GM23338 (cell line): ENCODE measurements around the gene NELL2. TPM values are rescaled to one million over a fixed set of nuclear protein-coding genes. Genes with fewer than 3 reads are reported as not detected.
"Not testable (repeated sequence)": the region's sequence is repeated elsewhere in the genome, so short reads cannot be mapped to it uniquely, and the experiment has no call there.

Source experiments
- ATAC-seq: fragments of 200-7000 bp; cut with Tn5 transposase; 3 replicates; pipeline ENCODE4 v1.9.1; 2020
- DNase-seq: peaks from one replicate; pipeline ENCODE4 v3.0.0-alpha.2; 2015; ENCODE audit warnings: low spot score
- H2AFZ ChIP-seq: fragments of 200-600 bp; sonication (generic); 2 replicates; pipeline ENCODE4 v1.8.0; 2016; ENCODE audit warnings: antibody characterized with exemption, mild to moderate bottlenecking, moderate library complexity
- H3F3A ChIP-seq: fragments of 200-600 bp; sonication (generic); replicated peaks from 2 replicates; pipeline ENCODE4 v1.8.0; 2017; ENCODE audit warnings: antibody characterized with exemption, mixed run types, low read depth
- H3K27ac ChIP-seq: fragments of 200-600 bp; sonication (generic); 2 replicates; pipeline ENCODE4 v1.6.1; 2016; ENCODE audit warnings: low read depth
- H3K27me3 ChIP-seq: fragments of 200-600 bp; sonication (generic); 2 replicates; pipeline ENCODE4 v1.8.0; 2016; ENCODE audit warnings: mild to moderate bottlenecking, mixed run types, moderate library complexity; ENCODE audit not compliant: insufficient read depth
- H3K36me3 ChIP-seq: fragments of 200-600 bp; sonication (generic); 2 replicates; pipeline ENCODE4 v1.8.0; 2016; ENCODE audit warnings: mild to moderate bottlenecking; ENCODE audit not compliant: insufficient read depth
- H3K4me1 ChIP-seq: fragments of 200-600 bp; sonication (generic); 2 replicates; pipeline ENCODE4 v1.8.0; 2016; ENCODE audit warnings: mild to moderate bottlenecking, moderate library complexity; ENCODE audit not compliant: insufficient read depth
- H3K4me2 ChIP-seq: fragments of 200-600 bp; sonication (generic); 2 replicates; pipeline ENCODE4 v1.7.1; 2017; ENCODE audit warnings: mixed run types
- H3K4me3 ChIP-seq: fragments of 200-600 bp; sonication (generic); 2 replicates; pipeline ENCODE4 v1.6.1; 2016; ENCODE audit warnings: mixed run types
- H3K79me2 ChIP-seq: fragments of 200-600 bp; sonication (generic); replicated peaks from 2 replicates; pipeline ENCODE4 v1.8.0; 2017; ENCODE audit warnings: mild to moderate bottlenecking; ENCODE audit not compliant: insufficient read depth
- H3K9me2 ChIP-seq: fragments of 200-600 bp; sonication (generic); 2 replicates; pipeline ENCODE4 v1.8.0; 2017; ENCODE audit not compliant: insufficient read depth
- H4K20me1 ChIP-seq: fragments of 200-600 bp; sonication (generic); replicated peaks from 2 replicates; pipeline ENCODE4 v1.8.0; 2017; ENCODE audit warnings: mild to moderate bottlenecking; ENCODE audit not compliant: insufficient read depth
- H3K27ac Mint-ChIP-seq: 2 replicates; pipeline ENCODE4 v1.8.0; 2020; ENCODE audit warnings: inconsistent platforms, mild to moderate bottlenecking, moderate library complexity, mixed read lengths
- H3K27me3 Mint-ChIP-seq: 3 replicates; pipeline ENCODE4 v1.8.0; 2022; ENCODE audit warnings: low read depth, mild to moderate bottlenecking, moderate library complexity, mixed read lengths, inconsistent platforms; ENCODE audit not compliant: insufficient read depth, poor library complexity
- H3K36me3 Mint-ChIP-seq: 3 replicates; pipeline ENCODE4 v1.8.0; 2021; ENCODE audit warnings: low read depth, mild to moderate bottlenecking, inconsistent platforms, moderate library complexity, mixed read lengths
- H3K4me1 Mint-ChIP-seq: 3 replicates; pipeline ENCODE4 v1.8.0; 2020; ENCODE audit warnings: mild to moderate bottlenecking, inconsistent platforms, mixed read lengths
- H3K4me3 Mint-ChIP-seq: 3 replicates; pipeline ENCODE4 v1.8.0; 2021; ENCODE audit warnings: moderate library complexity, mild to moderate bottlenecking, inconsistent platforms, mixed read lengths
- H3K9me3 Mint-ChIP-seq: 3 replicates; pipeline ENCODE4 v1.8.0; 2020; ENCODE audit warnings: moderate library complexity, mild to moderate bottlenecking, inconsistent platforms, mixed read lengths
- CREB1 ChIP-seq: fragments of 250-450 bp; sonication (Bioruptor Pico); IDR thresholded peaks from 2 replicates; pipeline ENCODE4 v1.5.0; 2020; ENCODE audit warnings: low read depth, mild to moderate bottlenecking, moderate library complexity
- ETS1 ChIP-seq: IDR thresholded peaks from 2 replicates; pipeline ENCODE4 v1.6.1; 2016; ENCODE audit warnings: antibody characterized with exemption
- EZH2phosphoT487 ChIP-seq: fragments of 200-600 bp; sonication (generic); IDR thresholded peaks from one replicate; pipeline ENCODE4 v1.8.1; 2018; ENCODE audit warnings: antibody characterized with exemption; ENCODE audit not compliant: unreplicated experiment
- NANOG ChIP-seq: IDR thresholded peaks from 2 replicates; pipeline ENCODE4 v1.6.1; 2016; ENCODE audit warnings: antibody characterized with exemption, borderline replicate concordance
- POLR2AphosphoS5 ChIP-seq: IDR thresholded peaks from 2 replicates; pipeline ENCODE4 v1.6.1; 2016; ENCODE audit warnings: antibody characterized with exemption, low read depth
- REST ChIP-seq: IDR thresholded peaks from one replicate; pipeline ENCODE4 v1.6.1; 2018; ENCODE audit warnings: antibody characterized with exemption; ENCODE audit not compliant: unreplicated experiment
- ZNF114 ChIP-seq: fragments of 250-450 bp; sonication (Bioruptor Pico); IDR thresholded peaks from 2 replicates; pipeline ENCODE4 v1.5.0; 2020; ENCODE audit warnings: mild to moderate bottlenecking, moderate library complexity
- ZNF331 ChIP-seq: fragments of 250-450 bp; sonication (Bioruptor Pico); IDR thresholded peaks from 2 replicates; pipeline ENCODE4 v1.5.0; 2020; ENCODE audit warnings: low read depth, mild to moderate bottlenecking, moderate library complexity
- polyA plus RNA-seq: library from polyadenylated mRNA; unstranded; fragments of >200 nt; fragmentation: Nextera tagmentation; extraction: Ambion mirVana; gene quantifications from 2 replicates; pipeline ENCODE4 v1.2.1, GENCODE V29; 2016
- total RNA-seq: library from RNA; depleted of rRNA; stranded (reverse); fragments of >200 nt; shearing (Covaris generic); gene quantifications from 2 replicates; pipeline ENCODE4 v1.2.3, GENCODE V29; 2014
- TF ChIP-seq, protein P1 (sequence below), 2 experiments: fragments of 200-600 bp in 1 of 2; sonication (generic) in 1 of 2; conservative IDR thresholded peaks; 2 replicates each; pipeline versions ENCODE4 v1.5.1 to v1.6.1; 2016 to 2017; ENCODE audit warnings: antibody characterized with exemption in 2 of 2, low read depth in 2 of 2, mild to moderate bottlenecking in 2 of 2, moderate library complexity in 1 of 2
- TF ChIP-seq, protein P2 (sequence below): fragments of 250-450 bp; sonication (Bioruptor Pico); IDR thresholded peaks from 2 replicates; pipeline ENCODE4 v1.5.0; 2020; ENCODE audit warnings: mild to moderate bottlenecking, moderate library complexity

NELL2 gene
- total and polyA plus RNA-seq, 2 experiments from 2014 or later, result 25.1 to 99.5 TPM

GRCh38 chr12:44821702-44822101 lies 54.4 kb downstream of the NELL2 start:
- not testable (repeated sequence) for H3K27me3 Mint-ChIP-seq, H3K4me3 ChIP-seq, DNase-seq, H3K4me1 Mint-ChIP-seq, H3K27ac ChIP-seq, H3K36me3 Mint-ChIP-seq, ATAC-seq, H3F3A ChIP-seq, H3K4me3 Mint-ChIP-seq, H3K27me3 ChIP-seq, H3K9me3 Mint-ChIP-seq, H2AFZ ChIP-seq, H3K9me2 ChIP-seq, H4K20me1 ChIP-seq, H3K4me2 ChIP-seq, H3K79me2 ChIP-seq, H3K27ac Mint-ChIP-seq, H3K4me1 ChIP-seq, H3K36me3 ChIP-seq

- Histone ChIP-seq H3K27ac (no peak overlapping the region), H3F3A (no peaks in the 10 kb centered on the region), H3K4me1 (no peaks in the 10 kb centered on the region; the same call in 1 of the 2 replicates), H4K20me1 (no peaks in the 10 kb centered on the region), H3K36me3 (no peaks in the 10 kb centered on the region; the same call in 1 of the 2 replicates), H3K79me2 (peaks cover 6% of the 10 kb centered on the region; the same call in 1 of the 2 replicates), H3K4me3 (no peak overlapping the region), H3K9me2 (no peaks in the 10 kb centered on the region), H3K27me3 (no peaks in the 10 kb centered on the region), H3K4me2 (no peak overlapping the region), H2AFZ (no peak overlapping the region)
- DNase-seq (no peak), ATAC-seq (no peak)
- H3K36me3 Mint-ChIP-seq, result no peaks in the 10 kb centered on the region
- H3K9me3 Mint-ChIP-seq, result no peaks in the 10 kb centered on the region
- H3K27ac Mint-ChIP-seq, result no peak overlapping the region
- no peaks in the 10 kb centered on the region for H3K27me3 Mint-ChIP-seq
- peaks cover 10% of the 10 kb centered on the region for H3K4me1 Mint-ChIP-seq
- H3K4me3 Mint-ChIP-seq, result no peak overlapping the region
- no peak for TF ChIP-seq EZH2phosphoT487
- no peak for TF ChIP-seq ZNF331 (CRISPR knock-in tag)
- TF ChIP-seq NANOG, result no peak
- TF ChIP-seq, protein P1, sequence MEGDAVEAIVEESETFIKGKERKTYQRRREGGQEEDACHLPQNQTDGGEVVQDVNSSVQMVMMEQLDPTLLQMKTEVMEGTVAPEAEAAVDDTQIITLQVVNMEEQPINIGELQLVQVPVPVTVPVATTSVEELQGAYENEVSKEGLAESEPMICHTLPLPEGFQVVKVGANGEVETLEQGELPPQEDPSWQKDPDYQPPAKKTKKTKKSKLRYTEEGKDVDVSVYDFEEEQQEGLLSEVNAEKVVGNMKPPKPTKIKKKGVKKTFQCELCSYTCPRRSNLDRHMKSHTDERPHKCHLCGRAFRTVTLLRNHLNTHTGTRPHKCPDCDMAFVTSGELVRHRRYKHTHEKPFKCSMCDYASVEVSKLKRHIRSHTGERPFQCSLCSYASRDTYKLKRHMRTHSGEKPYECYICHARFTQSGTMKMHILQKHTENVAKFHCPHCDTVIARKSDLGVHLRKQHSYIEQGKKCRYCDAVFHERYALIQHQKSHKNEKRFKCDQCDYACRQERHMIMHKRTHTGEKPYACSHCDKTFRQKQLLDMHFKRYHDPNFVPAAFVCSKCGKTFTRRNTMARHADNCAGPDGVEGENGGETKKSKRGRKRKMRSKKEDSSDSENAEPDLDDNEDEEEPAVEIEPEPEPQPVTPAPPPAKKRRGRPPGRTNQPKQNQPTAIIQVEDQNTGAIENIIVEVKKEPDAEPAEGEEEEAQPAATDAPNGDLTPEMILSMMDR (conservative IDR thresholded peaks at IDR 0.05; ENCODE audit: low read depth in 2 of 2), result no peak
- no peak for TF ChIP-seq ZNF114 (CRISPR knock-in tag)
- TF ChIP-seq CREB1 (CRISPR knock-in tag), result no peak
- no peak for TF ChIP-seq REST
- TF ChIP-seq, protein P2, sequence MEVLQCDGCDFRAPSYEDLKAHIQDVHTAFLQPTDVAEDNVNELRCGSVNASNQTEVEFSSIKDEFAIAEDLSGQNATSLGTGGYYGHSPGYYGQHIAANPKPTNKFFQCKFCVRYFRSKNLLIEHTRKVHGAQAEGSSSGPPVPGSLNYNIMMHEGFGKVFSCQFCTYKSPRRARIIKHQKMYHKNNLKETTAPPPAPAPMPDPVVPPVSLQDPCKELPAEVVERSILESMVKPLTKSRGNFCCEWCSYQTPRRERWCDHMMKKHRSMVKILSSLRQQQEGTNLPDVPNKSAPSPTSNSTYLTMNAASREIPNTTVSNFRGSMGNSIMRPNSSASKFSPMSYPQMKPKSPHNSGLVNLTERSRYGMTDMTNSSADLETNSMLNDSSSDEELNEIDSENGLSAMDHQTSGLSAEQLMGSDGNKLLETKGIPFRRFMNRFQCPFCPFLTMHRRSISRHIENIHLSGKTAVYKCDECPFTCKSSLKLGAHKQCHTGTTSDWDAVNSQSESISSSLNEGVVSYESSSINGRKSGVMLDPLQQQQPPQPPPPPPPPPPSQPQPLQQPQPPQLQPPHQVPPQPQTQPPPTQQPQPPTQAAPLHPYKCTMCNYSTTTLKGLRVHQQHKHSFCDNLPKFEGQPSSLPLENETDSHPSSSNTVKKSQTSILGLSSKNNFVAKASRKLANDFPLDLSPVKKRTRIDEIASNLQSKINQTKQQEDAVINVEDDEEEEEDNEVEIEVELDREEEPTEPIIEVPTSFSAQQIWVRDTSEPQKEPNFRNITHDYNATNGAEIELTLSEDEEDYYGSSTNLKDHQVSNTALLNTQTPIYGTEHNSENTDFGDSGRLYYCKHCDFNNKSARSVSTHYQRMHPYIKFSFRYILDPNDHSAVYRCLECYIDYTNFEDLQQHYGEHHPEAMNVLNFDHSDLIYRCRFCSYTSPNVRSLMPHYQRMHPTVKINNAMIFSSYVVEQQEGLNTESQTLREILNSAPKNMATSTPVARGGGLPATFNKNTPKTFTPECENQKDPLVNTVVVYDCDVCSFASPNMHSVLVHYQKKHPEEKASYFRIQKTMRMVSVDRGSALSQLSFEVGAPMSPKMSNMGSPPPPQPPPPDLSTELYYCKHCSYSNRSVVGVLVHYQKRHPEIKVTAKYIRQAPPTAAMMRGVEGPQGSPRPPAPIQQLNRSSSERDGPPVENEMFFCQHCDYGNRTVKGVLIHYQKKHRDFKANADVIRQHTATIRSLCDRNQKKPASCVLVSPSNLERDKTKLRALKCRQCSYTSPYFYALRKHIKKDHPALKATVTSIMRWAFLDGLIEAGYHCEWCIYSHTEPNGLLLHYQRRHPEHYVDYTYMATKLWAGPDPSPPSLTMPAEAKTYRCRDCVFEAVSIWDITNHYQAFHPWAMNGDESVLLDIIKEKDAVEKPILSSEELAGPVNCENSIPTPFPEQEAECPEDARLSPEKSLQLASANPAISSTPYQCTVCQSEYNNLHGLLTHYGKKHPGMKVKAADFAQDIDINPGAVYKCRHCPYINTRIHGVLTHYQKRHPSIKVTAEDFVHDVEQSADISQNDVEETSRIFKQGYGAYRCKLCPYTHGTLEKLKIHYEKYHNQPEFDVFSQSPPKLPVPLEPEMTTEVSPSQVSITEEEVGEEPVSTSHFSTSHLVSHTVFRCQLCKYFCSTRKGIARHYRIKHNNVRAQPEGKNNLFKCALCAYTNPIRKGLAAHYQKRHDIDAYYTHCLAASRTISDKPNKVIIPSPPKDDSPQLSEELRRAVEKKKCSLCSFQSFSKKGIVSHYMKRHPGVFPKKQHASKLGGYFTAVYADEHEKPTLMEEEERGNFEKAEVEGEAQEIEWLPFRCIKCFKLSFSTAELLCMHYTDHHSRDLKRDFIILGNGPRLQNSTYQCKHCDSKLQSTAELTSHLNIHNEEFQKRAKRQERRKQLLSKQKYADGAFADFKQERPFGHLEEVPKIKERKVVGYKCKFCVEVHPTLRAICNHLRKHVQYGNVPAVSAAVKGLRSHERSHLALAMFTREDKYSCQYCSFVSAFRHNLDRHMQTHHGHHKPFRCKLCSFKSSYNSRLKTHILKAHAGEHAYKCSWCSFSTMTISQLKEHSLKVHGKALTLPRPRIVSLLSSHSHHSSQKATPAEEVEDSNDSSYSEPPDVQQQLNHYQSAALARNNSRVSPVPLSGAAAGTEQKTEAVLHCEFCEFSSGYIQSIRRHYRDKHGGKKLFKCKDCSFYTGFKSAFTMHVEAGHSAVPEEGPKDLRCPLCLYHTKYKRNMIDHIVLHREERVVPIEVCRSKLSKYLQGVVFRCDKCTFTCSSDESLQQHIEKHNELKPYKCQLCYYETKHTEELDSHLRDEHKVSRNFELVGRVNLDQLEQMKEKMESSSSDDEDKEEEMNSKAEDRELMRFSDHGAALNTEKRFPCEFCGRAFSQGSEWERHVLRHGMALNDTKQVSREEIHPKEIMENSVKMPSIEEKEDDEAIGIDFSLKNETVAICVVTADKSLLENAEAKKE (CRISPR knock-in tag), result no peak
- no peak for TF ChIP-seq POLR2AphosphoS5
- TF ChIP-seq ETS1, result no peak
These were observed 56.2 kb downstream of the NELL2 start for GRCh38 chr12:44819884-44820283.
